ENCODE data around the gene DUSP28. TPM values are rescaled to one million over a fixed set of nuclear protein-coding genes. Genes with fewer than 3 reads are reported as not detected.

DUSP28 gene
- total RNA-seq, 4 donors from 2014 or later = 5.5 to 8.1 (median 7.4) TPM

- intact Hi-C loops (cut with DNase I; ENCODE audit: low total_unique reads) = no loop called here
- no peak for TF ChIP-seq CTCF (IDR thresholded peaks at IDR 0.05)
- no peak for TF ChIP-seq POLR2A (IDR thresholded peaks at IDR 0.05)
- H3K4me3 ChIP-seq (ENCODE audit: low read depth, poor library complexity, severe bottlenecking) = no peak overlapping the region
- DNase-seq (ENCODE audit: low spot score in 2 of 2) = no peak
- WGBS, 2 donors = 82 to 83% methylated on average over 4 of the region's 4 CpGs
Observed at GRCh38 chr2:240583774-240584173, 23.6 kb downstream of the DUSP28 start.

GRCh38 chr2:240584486-240585031 is 24.4 kb downstream of the DUSP28 start:
- TF ChIP-seq POLR2A (IDR thresholded peaks at IDR 0.05) (no peak), CTCF (IDR thresholded peaks at IDR 0.05) (no peak)
- intact Hi-C loops (cut with DNase I; ENCODE audit: low total_unique reads) = no loop called here
- no peak overlapping the region for H3K4me3 ChIP-seq (ENCODE audit: low read depth, poor library complexity, severe bottlenecking)
- WGBS, 2 donors = 74 to 76% methylated on average over 4 of the region's 4 CpGs
- no peak for DNase-seq (ENCODE audit: low spot score in 2 of 2)

- DNase-seq (ENCODE audit: low spot score in 2 of 2) = no peak
- H3K4me3 ChIP-seq (ENCODE audit: low read depth, poor library complexity, severe bottlenecking) = no peak overlapping the region
- WGBS, 2 donors = 77 to 78% methylated on average over 6 of the region's 6 CpGs
- intact Hi-C loops (cut with DNase I; ENCODE audit: low total_unique reads) = no loop called here
- TF ChIP-seq POLR2A (IDR thresholded peaks at IDR 0.05) (no peak), CTCF (IDR thresholded peaks at IDR 0.05) (no peak)
Observed at GRCh38 chr2:240585101-240585500, 24.9 kb downstream of the DUSP28 start.

- intact Hi-C loops (cut with DNase I; ENCODE audit: low total_unique reads) = no loop called here
- H3K4me3 ChIP-seq (ENCODE audit: low read depth, poor library complexity, severe bottlenecking) = peak overlapping the region; percentile 74
- DNase-seq (ENCODE audit: low spot score in 2 of 2) = no peak
- 2 to 3% methylated on average over 18 to 20 of the region's 20 CpGs for WGBS, 2 donors
- TF ChIP-seq CTCF (IDR thresholded peaks at IDR 0.05) = no peak
- no peak for TF ChIP-seq POLR2A (IDR thresholded peaks at IDR 0.05)
Observed at GRCh38 chr2:240585681-240586197, 25.6 kb downstream of the DUSP28 start.

GRCh38 chr2:240586198-240586918 is 26.2 kb downstream of the DUSP28 start, which contains the start of gene CAPN10:
TSS of gene CAPN10 (plus strand) at chr2:240586734. CDS start at chr2:240586912, 178 bp downstream.
- WGBS, 2 donors = 1% methylated on average over 37 to 58 of the region's 88 CpGs
- no peak for TF ChIP-seq POLR2A (IDR thresholded peaks at IDR 0.05)
- TF ChIP-seq CTCF (IDR thresholded peaks at IDR 0.05) = no peak
- intact Hi-C loops (cut with DNase I; ENCODE audit: low total_unique reads) = no loop called here
- peak within 1 kb of the TSS; percentile 74 for H3K4me3 ChIP-seq (ENCODE audit: low read depth, poor library complexity, severe bottlenecking)
- peak; percentile 98 to 100 for DNase-seq (ENCODE audit: low spot score in 2 of 2)
